ENCODE results near the gene TAAR9.
"Not testable (repeated sequence)": the region's sequence is repeated elsewhere in the genome, so short reads cannot be mapped to it uniquely, and the experiment has no call there.

The TAAR9 gene

DNA sequence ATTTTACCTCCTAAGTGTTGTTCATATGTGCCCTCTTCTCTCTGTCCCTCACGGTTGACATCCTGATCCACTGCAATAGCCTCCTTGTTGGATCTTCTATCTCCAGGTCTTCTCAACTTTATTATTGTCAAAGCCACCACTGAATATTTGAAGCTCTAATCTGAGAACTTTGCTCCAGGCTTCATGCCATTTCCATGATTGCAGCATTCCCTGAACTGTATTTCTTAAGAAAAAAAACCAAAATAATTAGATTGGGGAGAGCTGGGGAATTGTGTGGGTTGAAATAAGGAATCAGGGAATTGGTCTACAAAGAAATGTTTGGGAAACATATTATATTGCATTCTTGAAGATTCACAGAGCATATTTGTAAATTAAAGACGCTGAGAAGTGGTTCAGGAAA, 22.7 kb upstream of the TAAR9 start:
- FAIRE-seq (no peak), DNase-seq (ENCODE audit: insufficient read length, low spot score) (no peak)
- TF ChIP-seq, protein P1, sequence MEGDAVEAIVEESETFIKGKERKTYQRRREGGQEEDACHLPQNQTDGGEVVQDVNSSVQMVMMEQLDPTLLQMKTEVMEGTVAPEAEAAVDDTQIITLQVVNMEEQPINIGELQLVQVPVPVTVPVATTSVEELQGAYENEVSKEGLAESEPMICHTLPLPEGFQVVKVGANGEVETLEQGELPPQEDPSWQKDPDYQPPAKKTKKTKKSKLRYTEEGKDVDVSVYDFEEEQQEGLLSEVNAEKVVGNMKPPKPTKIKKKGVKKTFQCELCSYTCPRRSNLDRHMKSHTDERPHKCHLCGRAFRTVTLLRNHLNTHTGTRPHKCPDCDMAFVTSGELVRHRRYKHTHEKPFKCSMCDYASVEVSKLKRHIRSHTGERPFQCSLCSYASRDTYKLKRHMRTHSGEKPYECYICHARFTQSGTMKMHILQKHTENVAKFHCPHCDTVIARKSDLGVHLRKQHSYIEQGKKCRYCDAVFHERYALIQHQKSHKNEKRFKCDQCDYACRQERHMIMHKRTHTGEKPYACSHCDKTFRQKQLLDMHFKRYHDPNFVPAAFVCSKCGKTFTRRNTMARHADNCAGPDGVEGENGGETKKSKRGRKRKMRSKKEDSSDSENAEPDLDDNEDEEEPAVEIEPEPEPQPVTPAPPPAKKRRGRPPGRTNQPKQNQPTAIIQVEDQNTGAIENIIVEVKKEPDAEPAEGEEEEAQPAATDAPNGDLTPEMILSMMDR (IDR thresholded peaks at IDR 0.05; ENCODE audit: insufficient read depth, missing control alignments), result no peak

DNA sequence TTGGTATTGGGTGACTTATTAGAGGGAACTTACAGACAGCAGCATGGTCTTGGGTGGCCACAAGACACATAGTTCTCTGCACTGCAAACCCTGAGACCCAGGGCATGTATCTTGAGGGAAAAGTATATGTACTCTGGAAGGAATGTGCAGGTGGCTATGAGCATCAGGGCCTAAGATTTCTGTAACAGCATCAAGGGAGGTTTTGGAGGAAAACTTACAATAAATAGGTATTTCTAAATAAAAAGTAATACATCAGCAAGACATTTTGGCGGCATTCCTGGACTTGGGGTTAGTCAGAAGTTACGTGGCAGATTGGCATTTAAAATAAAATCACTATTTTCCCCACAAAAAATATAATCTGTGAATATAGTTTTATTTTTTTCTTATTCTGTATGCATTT, 17.1 kb upstream of the TAAR9 start:
- no peak for FAIRE-seq
- DNase-seq (ENCODE audit: insufficient read length, low spot score), result no peak
- TF ChIP-seq, protein P1 (IDR thresholded peaks at IDR 0.05; ENCODE audit: insufficient read depth, missing control alignments), result no peak

- TF ChIP-seq, protein P1 (IDR thresholded peaks at IDR 0.05; ENCODE audit: insufficient read depth, missing control alignments), result no peak
- FAIRE-seq (no peak), DNase-seq (ENCODE audit: insufficient read length, low spot score) (no peak)
Measured at GRCh38 chr6:132524646-132525045, 13.4 kb upstream of the TAAR9 start.

GRCh38 chr6:132525866-132526265, 12.2 kb upstream of the TAAR9 start:
- DNase-seq (ENCODE audit: insufficient read length, low spot score) (no peak), FAIRE-seq (no peak)
- TF ChIP-seq, protein P1 (IDR thresholded peaks at IDR 0.05; ENCODE audit: insufficient read depth, missing control alignments), result no peak

GRCh38 chr6:132526461-132526860, 11.6 kb upstream of the TAAR9 start:
- no peak for FAIRE-seq
- TF ChIP-seq, protein P1 (IDR thresholded peaks at IDR 0.05; ENCODE audit: insufficient read depth, missing control alignments), result no peak
- DNase-seq (ENCODE audit: insufficient read length, low spot score), result no peak

DNA sequence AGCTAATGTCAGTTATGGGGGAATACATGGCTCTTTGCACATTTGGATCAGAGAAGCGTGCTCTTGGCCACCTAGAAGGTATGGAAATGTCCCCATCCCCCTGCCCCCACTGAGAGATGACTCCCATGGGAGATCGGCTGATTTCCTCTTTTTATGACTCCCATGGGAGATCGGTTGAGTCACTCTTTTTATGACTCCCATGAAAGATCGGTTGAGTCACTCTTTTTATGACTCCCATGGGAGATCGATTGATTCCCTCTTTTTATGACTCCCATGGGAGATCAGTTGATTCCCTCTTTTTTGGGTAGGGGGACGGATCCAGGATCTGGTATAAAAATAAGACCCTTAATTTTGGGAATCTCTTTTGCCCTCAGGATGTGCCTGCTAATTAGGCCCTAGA, 10.3 kb upstream of the TAAR9 start:
- TF ChIP-seq, protein P1 (IDR thresholded peaks at IDR 0.05; ENCODE audit: insufficient read depth, missing control alignments), result no peak
- DNase-seq (ENCODE audit: insufficient read length, low spot score), result no peak
- FAIRE-seq, result no peak

- FAIRE-seq (no peak), DNase-seq (ENCODE audit: insufficient read length, low spot score) (no peak)
- TF ChIP-seq, protein P1 (IDR thresholded peaks at IDR 0.05; ENCODE audit: insufficient read depth, missing control alignments), result peak; percentile 84
Measured at GRCh38 chr6:132530293-132530974, 7.6 kb upstream of the TAAR9 start.

DNA sequence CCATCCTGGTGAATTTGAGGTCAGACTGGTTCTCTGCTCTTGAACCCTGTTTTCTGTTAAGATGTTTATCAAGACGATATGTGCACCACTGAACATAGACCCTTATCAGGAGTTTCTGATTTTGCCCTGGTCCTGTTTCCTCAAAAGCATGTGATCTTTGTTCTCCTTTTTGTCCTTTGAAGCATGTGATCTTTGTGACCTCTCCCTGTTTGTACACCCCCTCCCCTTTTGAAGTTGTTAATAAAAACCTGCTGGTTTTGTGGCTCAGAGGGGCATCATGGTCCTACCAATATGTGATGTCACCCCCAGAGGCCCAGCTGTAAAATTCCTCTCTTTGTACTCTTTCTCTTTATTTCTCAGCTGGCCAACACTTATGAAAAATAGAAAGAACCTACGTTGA, 3.5 kb upstream of the TAAR9 start:
- DNase-seq (ENCODE audit: insufficient read length, low spot score); FAIRE-seq: not testable (repeated sequence)
